Measurements from ENCODE around the gene ZNHIT2.

GRCh38 chr11:65156926-65157325, 39.4 kb upstream of the ZNHIT2 start:
- TF ChIP-seq EZH2 (IDR thresholded peaks at IDR 0.05; ENCODE audit: borderline replicate concordance, low read depth, low read length, severe bottlenecking), result no peak
- TF ChIP-seq, protein P1, sequence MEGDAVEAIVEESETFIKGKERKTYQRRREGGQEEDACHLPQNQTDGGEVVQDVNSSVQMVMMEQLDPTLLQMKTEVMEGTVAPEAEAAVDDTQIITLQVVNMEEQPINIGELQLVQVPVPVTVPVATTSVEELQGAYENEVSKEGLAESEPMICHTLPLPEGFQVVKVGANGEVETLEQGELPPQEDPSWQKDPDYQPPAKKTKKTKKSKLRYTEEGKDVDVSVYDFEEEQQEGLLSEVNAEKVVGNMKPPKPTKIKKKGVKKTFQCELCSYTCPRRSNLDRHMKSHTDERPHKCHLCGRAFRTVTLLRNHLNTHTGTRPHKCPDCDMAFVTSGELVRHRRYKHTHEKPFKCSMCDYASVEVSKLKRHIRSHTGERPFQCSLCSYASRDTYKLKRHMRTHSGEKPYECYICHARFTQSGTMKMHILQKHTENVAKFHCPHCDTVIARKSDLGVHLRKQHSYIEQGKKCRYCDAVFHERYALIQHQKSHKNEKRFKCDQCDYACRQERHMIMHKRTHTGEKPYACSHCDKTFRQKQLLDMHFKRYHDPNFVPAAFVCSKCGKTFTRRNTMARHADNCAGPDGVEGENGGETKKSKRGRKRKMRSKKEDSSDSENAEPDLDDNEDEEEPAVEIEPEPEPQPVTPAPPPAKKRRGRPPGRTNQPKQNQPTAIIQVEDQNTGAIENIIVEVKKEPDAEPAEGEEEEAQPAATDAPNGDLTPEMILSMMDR (IDR thresholded peaks at IDR 0.05; ENCODE audit: borderline replicate concordance, extremely low read depth, low read length, poor library complexity, severe bottlenecking), result no peak

Measured in DND-41 (cell line).